GM18858 (cell line): Measurements from ENCODE around the gene MFRP.

Source experiments
- ATAC-seq: cut with Tn5 transposase; IDR thresholded peaks from one replicate; pipeline ENCODE4 v1.9.1; 2021; ENCODE audit not compliant: unreplicated experiment

The MFRP gene

DNA sequence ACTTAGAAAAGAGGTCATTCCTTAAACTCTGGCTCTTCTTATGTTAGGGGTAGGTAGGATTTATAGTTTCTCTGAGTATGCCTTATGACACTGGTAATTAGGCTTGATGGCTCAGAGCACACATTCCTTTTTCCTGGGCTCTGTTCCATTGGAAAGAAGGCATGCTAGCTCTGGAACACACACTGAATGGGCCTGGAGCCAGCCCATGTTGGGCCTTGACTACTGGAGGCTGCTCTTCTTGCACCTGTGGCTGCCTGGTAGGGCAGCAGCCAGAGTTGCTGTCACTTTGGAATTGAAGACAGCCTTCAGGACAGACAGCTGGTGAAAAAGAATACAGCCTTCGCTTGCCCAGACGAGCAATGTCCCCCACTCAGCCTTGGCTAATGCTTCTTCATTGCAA lies 47.8 kb downstream of the MFRP start:
- ATAC-seq: no peak

DNA sequence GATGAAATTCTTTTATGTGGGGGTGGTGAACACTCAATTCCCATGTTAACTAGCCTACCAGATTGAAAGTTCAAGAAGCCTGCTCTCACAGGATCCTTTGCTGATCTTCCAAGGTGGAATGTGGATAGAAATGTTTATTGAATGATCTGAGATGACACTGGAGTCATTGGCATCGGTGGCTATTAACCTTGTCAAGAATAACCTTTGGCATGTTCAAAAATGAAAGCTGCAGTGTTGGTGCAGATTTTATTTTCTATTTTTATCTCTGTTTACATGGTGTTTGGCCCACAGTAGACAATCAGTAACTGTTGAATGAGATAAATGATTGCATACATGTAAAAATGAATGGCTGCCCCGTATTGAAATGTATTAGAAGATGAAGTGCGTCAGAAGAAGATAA lies 48.6 kb downstream of the MFRP start:
- ATAC-seq: no peak

DNA sequence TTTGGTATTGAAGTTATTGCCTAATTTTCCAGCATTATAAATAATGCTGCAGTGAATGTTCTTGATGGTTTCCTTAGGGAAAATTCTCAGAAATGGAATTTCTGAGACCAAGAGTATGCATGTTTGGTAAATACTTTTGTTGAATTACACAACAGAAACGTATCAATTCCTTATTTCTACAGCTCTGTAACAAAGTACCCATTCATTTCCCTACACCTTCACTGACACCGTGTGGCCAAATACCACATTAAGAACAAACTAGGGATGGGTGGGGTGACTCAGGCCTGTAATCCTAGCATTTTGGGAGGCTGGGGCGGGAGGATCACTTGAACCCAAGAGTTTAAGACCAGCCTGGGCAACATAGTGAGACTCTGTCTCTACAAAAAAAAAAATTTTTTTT lies 51.3 kb downstream of the MFRP start:
- no peak for ATAC-seq

DNA sequence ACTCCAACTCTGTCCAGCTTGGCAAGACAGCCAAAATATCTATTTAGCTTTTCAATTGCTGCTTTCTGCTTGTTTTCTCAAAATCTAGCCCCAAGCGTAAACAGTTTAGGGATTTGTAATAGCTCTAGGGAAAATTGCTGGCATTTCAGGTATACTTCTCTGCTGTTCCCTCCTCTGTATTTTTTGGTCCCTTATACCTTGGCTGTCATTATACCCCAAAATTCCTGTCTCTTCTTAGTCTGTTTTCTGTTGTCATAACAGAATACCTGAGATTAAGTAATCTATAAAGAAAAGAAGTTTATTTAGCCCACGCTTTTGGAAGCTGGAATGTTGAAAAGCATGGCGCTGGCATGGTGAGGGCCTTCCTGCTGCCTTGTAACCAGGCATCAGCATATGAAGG lies 53.0 kb downstream of the MFRP start:
- no peak for ATAC-seq

DNA sequence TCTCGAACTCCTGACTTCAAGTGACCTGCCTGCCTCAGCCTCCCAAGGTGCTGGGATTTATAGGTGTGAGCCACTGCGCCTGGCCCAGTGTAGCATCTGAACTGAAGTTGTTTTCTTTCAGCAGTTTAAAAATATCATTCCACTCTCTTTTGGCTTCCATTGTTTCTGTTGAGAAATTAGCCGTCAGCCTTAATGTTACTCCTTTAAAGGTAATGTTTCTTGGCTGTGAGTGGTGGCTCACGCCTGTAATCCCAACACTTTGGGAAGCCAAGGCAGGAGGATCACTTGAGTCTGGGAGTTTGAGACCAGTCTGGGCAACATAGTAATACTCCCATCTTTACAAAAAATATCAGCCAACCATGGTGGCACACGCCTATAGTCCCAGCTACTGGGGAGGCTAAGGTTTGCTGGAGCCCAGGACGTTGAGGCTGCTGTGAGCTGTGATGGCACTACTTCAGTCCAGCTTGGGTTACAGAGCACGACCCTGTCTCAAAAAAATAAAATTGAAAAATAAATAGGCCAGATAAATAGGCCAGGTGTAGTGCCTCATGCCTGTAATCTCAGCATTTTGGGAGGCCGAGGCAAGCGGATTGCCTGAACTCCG lies 55.5 kb downstream of the MFRP start:
- ATAC-seq: no peak
